ENCODE results near the gene VAMP3.

The VAMP3 gene

DNA sequence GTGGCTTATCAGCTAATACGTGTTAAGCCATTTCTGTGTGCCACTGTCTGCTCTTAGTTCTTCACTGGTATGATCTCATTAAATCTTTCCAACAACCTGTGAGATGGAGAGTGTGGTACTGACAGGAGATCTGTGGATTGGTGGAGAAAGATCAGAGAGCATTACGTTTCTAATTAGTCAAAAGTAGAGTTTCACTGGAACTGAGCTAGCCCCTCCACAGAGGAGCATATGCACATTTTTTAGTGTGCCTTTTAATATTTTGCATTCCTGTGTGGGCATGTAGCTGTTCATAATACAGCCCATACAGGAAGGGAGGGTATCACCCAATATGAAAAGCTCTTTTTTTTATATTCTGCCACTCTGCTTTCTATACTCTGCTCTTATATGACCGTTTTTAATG, 50.2 kb downstream of the VAMP3 start:
- DNase-seq: no peak

- no peak for DNase-seq
These were observed 53.6 kb downstream of the VAMP3 start for GRCh38 chr1:7824701-7825100.

- DNase-seq: no peak
These were observed 55.3 kb downstream of the VAMP3 start for GRCh38 chr1:7826363-7826762.

DNA sequence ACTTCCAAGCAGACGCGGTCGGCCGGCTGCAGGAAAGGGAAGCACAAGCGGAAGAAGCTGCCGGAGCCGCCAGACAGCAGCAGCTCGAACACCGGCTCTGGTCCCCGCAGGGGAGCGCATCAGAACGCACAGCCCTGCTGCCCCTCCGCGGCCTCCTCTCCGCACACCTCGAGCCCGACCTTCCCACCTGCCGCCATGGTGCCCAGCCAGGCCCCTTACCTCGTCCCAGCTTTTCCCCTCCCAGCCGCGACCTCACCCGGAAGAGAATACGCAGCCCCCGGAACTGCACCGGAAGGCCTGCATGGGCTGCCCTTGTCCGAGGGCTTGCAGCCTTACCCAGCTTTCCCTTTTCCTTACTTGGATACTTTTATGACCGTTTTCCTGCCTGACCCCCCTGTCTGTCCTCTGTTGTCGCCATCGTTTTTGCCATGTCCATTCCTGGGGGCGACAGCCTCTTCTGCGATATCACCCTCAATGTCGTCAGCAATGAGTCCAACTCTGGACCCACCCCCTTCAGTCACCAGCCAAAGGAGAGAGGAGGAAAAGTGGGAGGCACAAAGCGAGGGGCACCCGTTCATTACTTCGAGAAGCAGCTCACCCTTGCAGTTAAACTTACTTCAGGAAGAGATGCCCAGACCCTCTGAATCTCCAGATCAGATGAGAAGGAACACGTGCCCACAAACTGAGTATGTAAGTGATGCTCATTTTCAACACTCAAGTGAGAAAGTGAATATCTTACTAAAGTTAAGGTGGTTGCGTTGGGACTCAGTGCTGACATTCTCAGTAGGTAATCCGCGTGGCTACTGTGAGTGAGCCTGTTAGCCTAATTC, 56.2 kb downstream of the VAMP3 start:
- peak; percentile 57 to 59 for DNase-seq

All from activated T-cell treated with anti-CD3 and anti-CD28 coated beads, Interleukin-2, amount 50 U/mL, for 48 hours (primary cell).